NCI-H748 (cell line): ENCODE results near the gene ZNF500.
A peak's percentile ranks its signal among the peaks of the same experiment; 100 is the strongest.

ENCODE experiments used
- DNase-seq: peaks from one replicate; lab custom pipeline; 2025; ENCODE audit not compliant: unreplicated experiment; lab: John Stamatoyannopoulos, UW

Gene ZNF500

DNA sequence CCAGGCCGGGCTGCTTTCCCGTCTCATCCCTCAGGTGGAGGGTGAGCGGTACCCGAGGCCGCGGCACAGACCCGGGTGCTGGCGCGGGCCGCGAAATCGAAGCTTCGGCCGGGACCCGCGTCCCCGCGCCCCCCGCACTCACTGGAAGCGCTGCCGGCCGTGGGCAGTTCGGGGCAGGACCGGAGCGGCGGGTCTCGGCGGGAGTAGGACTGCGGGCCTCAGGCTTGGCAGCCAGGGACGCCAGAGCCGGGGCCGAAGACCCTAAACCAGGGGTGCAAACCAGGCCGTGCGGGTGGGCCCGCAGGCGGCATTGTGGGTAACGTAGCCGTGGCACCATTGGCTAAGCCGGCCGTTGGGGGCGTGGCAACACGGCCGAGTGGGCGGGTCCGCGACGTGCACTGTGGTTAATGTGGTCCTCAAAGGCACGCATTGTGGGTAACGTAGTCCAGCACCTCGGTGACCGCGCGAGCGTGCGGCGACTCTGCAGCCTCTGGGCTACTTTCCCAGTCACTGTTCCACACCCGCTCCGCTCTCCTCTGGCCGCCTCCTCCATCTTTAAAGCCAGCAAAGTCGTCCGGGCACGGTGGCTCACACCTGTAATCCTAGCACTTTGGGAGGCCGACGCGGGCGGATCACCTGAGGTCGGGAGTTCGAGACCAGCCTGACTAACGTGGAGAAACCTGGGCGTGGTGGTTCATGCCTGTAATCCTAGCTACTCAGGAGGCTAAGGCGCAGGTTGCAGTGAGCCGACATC, at the start of gene ZNF500:
Gene ZNF500 (minus strand): TSS at position 288 of the 754 bp plus-strand sequence. CDS start 1,184 bp downstream, outside the sequence.
- DNase-seq = peak; percentile 94

DNA sequence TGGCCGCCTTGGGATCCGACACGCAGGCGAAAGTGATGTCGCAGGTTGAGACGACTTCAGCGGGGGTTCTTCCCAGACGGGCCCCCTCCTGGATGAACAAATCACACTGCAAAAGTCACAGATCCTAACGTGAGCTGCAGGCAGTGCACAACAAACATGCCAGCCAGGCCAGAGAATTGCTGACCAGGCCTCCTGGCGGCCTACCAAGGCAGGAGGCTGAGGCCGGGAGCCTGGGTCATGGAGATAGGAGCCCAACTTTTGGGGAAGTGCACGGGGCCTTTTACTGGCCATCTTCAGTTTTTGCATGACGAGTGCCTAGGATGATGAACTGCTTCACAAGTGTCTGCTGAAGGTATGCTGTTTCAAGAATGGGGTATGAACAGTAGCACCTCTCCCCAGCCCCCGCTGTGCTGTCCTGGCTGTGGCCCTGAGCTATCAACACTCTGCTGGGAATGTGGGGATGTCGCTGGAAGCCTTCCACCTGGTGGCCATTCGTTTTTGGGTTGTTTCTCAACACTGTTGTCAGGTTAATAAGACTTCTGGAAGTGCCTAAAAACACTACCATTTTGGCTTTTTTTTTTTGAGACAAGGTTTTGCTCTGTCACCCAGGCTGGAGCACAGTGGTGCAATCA, 47.7 kb upstream of the ZNF500 start:
- DNase-seq = no peak

DNA sequence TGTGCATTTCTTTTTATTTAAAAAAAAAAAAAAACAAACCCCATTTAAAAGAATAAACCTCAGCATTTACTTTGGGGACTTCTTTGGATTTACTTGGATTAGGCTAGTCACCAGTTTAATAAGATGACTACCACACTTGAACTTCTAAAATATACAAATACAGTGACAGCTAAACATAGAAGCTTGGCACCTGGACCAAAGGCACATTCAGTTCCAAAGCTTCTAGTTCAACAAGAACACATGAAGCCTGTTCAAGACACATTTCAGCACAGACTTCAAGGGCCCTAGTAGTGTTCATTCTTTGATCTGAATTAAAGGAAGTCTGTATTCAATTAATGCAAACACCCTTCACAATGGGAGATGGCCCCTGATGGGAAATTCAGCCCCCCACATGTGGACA, 47.1 kb upstream of the ZNF500 start:
- no peak for DNase-seq

DNA sequence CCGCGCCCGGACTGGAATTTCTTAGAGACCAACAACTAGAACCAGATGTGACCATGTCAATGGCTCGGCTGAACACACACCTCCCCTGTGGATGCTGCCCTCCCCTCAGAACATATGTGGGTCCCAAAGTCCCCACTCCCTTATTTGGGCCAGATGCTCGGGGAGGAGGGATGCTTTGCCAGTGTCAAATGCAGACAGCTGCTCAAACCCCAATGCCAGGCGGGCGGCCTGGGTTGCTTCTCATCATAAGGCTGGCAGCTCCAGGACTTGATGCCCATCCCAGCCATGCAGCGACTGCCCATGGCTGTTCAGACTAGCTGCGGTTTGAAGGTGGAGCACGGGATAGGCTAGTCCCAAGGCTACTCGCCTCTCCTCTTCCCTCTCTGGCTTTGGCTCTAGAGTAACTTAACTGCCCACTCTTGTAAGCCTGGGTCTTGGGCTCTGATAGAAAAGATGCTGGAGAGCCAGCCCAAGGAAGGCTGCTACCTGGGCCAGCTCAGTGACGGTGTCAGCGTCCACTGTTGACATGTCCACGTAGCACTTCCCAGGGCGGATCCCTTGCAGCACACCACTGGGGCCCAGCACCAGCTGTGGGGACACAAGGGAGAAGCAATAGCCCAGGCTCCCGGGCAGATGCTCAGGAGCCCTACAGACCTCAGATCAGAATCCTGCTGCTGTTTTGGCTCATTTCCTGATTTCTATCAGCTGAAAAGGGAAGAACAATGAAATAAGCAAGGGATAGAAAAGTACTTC, 46.5 kb upstream of the ZNF500 start:
- no peak for DNase-seq

DNA sequence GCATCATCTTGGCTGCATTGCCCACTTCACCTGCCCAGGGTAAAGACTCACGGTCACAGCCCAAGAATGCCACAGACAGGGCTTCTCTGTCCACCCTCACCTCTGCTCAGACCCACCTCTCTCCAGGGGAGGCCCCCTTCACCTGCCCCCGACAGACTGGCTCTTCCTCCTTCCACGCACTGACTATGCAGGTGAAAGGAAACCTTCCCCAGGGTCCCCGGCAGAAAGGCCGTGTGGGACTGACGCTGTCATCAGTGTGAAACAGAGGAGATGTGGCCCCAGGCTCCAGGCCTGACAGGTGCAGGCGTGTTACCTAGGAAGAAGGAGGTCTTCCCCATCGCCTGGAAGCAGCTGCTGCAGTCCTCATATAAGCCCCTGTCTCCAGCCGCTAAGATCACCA, 44.8 kb upstream of the ZNF500 start:
- no peak for DNase-seq

DNA sequence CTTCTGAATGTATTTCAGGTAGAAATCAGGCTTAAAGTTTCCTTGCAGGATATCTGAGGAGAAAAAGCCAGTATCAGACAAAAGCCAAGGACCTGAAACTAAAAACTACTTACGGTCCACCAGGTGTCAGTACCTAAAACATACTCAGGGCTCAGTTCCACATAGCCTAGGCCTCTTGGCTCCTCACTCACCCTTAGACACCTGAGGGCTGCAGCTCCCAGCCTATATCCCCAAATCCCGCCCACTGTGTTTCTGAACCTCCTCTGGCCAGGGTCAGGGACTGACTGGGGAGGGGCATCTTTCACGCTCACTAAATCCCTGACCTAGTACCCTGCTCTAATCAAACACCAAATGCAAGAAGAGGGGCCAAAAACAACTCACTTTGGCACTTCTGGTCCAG, 44.3 kb upstream of the ZNF500 start:
- DNase-seq = no peak

DNA sequence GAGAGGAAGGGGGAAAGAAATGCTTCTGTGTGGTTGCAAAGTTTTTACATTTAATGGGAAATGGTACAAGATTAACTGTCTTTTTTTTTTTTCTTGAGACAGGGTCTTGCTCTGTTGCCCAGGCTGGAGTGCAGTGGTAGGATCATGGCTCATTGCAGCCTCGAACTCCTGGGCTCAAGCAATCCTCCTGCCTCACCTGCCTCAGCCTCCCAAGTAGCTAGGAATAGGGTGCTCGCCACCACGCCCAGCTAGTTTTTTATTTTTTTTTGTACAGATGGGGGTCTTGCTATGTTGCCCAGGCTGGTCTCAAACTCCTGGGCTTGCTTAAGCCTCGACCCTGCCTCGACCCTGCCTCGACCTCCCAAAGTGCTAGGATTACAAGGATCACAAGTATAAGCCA, 39.3 kb upstream of the ZNF500 start:
- no peak for DNase-seq

DNA sequence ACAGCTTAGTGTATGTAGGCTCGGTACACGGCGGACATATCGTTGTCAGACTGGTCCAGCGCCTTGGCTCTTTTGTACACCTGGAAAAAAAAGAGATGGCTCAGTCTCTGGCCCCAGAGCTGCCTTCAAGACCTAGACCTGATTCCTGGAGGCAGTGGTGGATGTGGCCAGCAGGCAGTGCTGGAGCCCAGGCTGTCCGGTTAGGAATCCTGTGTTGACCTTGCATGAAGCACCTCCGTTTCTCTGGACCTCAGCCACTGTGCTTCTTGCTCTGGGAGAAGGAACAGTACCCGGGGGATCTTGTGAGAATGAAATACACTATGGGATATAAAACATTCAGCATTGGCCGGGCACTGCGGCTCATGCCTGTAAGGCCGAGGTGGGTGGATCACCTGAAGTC, 38.3 kb upstream of the ZNF500 start:
- no peak for DNase-seq

DNA sequence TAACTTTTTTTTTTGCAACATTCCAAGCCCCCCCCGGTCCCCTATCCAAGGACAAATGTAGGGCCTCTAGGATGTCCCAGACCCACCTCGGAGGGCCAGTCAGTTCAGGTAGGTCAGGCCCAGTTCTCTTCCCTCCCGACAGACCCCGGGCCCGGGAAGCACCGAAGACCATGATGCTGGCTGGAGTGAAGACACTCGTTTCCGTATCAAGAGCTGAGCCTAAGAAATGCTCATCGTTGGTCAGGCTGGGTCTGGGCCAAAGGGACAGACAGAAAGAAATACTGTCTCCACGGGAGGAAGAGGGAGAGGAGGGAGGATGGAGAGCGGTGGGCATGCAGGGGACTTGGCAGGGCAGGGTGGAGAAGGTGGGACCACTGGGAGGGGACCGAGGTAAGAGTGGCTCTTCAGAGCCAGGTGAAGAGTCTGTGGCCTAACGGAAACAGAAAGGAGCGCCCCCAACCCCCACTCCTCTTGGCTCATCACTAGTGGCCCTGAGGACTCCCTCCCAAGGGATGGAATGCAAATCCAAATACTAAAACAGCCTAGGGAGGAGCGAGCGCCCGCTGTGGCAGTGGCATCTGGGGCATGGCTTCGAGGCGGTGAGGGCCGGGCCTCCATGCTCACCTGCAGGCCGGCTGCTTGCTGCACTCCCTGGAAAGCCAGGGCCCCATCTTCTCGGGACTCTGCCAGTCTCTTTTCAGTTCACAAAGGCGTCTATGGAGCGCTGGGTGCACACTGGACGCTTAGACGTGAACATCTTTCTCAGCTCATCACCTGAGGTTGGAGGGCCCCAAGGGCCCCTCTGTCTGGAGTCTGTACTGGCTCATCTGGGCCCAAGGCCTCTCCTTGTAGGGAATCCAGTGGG, 37.2 kb upstream of the ZNF500 start:
- DNase-seq = no peak

DNA sequence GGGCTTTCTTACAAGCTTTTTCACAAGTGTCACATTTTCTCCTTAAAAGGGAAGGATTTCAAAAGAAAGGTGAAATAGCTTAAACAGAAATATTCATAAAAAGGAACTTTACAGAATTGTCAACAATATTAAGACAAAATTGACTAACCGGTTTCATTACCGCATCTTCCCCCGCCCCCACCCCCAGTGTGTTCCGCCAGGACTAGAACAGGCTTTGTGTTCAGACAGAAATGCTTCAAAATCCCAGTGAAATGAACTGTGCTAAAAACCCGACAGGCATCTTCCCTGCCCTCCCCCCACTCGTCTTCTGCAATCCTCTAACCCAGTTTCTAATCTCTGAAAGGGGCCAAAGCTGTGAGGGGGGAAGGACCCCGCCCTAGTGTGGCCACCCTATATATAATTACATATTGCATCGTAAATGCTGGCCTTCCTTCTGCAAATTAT, 36.5 kb upstream of the ZNF500 start:
- no peak for DNase-seq

DNA sequence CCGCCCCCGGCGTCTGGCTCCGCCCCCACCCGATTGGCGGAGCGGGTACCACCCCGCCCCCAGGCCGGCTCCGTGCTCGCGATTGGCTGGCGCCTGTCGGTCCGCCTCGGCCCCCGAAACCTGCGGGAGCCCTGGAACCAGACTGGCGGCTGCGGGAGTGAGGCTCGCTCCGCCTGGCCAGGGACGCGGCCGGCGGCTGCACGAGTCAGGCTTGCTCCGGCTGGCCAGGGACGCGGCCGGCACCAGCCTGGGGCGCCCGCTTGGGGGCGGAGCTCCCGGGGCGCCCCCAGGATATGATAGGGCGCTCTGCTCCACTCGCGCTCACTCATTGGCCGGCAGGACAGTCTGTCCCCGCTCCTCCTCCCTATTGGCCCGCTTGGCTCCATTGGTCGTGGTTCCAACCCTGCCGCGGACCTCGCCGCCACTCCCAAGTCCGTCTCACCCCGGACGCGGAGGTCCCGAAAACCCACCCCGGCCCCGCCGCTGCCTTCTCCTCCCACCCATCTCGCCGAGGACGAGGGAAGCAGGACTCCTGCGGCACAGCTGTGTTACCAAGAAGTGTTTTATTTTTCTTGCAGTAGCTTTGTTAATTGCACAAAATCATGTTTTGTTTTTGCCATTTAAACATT, 35.8 kb upstream of the ZNF500 start:
- DNase-seq = peak; percentile 92

DNA sequence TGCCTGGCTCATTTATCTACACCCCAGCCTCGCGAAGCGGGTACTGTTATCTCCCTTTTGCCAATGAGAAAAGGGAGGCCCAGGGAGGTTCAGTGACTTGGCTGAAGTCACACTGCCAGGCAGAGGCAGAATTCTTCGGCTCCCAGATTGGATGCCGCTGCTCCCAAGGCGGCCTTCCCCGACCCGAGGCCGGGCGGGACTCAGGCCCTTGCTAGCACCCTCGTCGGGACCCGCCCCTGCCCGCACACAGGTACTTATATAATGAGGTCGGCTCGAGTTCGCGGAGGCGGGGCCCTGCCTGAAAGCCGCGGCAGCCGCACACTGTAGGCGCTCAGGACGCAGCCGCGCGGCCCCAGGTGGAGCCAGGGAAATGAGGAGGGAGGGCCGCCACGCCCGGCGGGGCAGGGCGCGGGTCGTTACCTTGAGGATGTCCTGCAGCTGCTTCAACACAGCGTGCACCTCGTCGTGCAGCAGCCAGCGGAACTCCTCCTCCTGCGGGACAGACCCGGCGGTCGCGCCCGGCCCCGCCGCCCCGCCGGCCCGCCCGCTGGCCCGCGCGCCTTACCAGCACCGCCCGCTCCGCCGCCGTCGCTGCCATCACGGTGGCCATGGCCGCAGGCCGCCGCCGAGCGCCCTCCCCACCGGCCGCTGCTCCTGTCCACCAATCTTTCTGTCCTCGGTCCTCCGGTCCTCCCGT, 35.1 kb upstream of the ZNF500 start, which contains the start of gene ROGDI:
Gene ROGDI (minus strand): TSS at position 672 of the 697 bp plus-strand sequence. CDS start 62 bp downstream, at position 610.
- peak; percentile 88 for DNase-seq

DNA sequence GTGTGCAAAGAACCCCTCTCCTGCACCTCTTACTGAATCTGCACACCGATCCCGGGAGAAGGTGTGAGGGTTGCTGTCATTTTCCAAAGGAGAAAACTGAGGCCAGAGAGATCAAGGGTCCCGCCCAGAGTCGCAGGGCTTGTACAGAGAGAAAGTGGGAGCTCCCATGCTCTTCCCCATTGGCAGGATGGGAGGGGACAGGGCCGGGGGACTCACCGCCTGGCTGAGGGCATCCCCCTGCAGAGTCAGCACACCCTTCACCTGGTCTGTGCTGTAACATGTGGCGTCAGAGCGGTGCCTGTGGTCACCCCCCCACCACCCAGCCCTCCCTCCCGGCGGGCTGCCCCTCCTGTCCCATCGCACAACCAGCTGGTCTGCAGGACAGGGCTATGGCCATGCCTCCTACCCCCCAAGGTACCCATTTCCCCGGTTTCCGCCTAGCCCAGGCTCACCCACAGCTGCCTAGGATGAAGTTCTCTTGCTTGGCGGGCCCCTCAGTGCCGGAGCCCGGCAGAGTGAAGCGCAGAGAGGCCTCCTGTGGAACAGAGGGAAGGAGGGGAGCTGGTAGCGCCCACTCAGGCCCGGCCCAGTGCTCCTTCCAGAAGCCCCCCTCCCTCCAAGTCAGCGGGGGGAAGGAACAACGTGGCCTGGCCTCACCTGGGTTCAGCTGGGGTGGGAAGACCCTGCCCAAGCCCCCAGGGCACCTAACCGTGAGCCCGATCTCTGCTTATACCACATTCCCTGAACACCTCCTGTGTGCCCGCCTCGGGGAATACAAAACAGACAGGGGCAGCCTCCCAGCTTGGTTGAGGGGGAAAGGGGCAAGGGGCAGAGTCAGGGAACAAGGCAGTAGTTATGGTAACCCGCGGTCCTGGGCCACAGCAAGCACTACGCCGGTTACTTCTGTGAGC, 34.3 kb upstream of the ZNF500 start:
- no peak for DNase-seq

DNA sequence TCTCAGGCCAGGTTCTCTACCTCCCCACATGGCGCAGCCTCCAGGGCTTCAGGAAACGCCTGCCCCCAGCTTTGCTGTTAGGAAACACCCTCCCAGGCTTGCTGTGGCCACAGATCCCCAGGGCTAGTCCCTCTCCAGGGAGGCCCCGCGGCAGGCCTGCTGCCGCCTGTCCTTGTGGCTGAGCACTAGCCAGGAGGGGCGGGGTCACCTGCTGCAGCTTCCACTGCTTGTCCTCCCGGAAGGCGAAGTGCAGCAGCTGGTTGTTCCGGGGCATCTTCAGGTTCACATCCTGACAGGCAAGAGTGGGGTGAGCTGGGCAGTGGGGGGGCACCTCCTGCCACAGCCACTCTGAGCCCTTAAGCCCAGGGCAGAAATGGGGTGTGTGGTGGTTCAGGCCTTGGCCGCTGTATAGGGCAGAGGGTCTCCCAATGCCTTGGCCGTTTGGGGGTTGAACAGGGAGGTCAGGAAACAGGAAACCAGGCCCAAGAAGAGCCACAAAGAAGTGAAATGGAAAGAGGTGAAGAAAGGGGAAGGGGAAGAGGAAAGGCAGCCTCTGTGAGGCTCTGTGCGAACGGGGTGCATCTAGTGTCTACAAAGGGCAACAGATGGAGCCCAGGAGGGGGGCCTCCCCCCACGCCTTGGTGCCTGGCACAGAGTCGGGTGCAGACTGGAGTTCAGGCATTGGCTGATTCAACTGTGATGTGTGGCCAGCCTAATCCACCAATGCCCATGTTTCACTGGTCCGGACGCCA, 33.5 kb upstream of the ZNF500 start:
- peak; percentile 4 for DNase-seq

DNA sequence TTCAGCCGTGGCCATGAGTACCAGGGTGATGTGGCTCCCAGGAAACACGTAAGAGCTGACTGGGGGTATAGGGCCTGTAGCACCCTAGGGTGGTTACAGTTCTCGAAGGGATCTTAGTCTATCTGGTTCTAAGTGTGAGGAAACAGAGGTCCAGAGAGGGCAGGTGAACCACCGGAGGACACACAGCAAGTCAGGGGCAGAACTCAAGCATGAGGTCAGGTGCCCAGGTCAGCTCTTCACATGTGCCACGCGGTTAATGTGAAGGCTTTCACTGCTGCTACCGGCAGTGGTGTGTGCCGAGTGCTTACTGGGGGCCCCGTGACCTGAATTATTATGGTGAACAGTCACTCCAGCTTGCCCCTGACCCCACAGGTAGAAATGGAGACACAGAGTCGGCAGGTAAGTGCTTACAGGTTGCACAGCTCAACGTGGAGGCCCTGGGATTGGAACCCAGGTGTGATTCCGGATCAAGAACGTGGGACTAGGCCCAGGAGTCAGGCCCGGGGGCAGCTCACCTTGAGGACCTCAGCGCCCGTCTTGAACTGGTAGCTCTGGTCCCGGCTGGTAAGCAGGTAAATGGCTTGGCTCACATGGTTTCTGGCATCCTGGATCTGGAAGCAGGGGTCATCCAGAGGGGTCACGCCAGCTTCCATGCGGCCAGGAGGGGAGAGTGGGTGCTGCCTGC, 32.4 kb upstream of the ZNF500 start:
- no peak for DNase-seq

DNA sequence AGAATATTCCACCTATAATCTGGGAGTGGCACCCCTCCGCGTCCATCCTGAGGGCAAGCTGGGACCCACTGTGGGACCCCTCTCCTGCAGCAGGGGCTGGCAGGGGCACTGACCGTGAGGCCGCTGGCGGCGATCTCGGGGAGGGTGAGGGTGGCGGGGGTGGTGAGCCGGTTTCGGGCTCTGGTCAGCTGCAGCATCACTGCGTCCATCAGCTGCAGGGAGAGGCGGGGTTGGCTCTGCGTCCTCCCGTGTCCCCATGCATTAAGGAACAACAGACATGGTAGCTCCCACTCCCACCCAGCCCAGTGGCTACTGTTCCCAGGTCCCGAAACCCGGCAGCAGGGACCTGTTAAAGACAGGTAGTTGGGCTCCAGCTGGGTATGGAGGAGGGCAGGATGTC, 31.5 kb upstream of the ZNF500 start:
- DNase-seq = no peak

DNA sequence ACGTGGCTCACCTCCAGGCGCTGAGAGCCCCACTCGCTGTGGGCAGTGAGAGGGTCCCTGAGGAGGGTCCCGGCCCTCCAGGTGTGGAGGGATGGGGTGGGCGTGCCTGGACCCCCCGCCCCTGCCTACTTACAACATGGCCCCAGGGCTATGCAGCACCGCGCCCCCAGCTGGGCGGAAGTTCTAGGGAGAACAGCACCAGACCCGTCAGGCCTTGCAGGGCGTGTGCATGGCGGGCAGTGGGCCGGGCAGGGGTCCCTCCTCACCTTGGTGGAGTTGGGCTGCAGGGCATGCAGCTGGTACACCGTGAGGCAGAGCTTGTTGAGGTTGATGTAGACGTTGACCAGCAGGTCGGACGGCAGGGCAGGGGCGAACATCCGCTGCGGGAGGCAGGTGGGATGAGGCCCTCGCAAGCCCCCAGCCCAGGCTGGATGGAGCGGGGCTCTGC, 30.9 kb upstream of the ZNF500 start:
- no peak for DNase-seq
